Epithelial cell of proximal tubule (primary cell): ENCODE measurements around the gene DYNLRB2. TPM values are rescaled to one million over a fixed set of nuclear protein-coding genes. Genes with fewer than 3 reads are reported as not detected.

Experiments used
- DNase-seq: peaks from one replicate; pipeline ENCODE4 v3.0.0-alpha.2; 2011; ENCODE audit warnings: low read depth
- H3K4me3 ChIP-seq: 2 replicates; pipeline ENCODE4 v1.5.1; 2011; ENCODE audit warnings: low read depth, mild to moderate bottlenecking, low read length
- total RNA-seq: library from RNA; depleted of rRNA; stranded (reverse); fragments of >200 nt; gene quantifications from 2 replicates; pipeline ENCODE4 v1.2.3, GENCODE V29; 2015
- TF ChIP-seq, protein P1 (sequence below): conservative IDR thresholded peaks from 2 replicates; pipeline ENCODE4 v1.5.1; 2012; ENCODE audit warnings: low read depth, mild to moderate bottlenecking, low read length

DYNLRB2 gene
- total RNA-seq, 1 donor from 2014 or later = not detected

DNA sequence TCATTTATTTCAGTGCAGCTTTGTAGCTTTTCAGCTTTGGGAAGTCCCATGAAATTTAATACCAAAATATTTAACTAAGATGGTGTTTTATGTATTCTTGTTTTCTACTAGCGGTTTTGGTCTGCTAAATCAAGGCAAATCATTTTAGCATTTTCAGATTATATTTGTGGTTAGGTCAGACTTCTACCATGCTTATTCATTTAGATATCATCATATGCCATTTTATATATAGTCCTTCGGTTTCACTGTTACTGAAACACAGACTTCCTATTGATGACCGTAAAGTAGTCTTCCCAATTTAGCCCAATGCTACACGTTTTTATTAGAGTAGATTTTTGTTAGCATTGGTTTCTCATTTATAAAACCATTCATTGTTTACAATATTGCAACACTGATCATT is 5.5 kb downstream of the DYNLRB2 start:
- TF ChIP-seq, protein P1, sequence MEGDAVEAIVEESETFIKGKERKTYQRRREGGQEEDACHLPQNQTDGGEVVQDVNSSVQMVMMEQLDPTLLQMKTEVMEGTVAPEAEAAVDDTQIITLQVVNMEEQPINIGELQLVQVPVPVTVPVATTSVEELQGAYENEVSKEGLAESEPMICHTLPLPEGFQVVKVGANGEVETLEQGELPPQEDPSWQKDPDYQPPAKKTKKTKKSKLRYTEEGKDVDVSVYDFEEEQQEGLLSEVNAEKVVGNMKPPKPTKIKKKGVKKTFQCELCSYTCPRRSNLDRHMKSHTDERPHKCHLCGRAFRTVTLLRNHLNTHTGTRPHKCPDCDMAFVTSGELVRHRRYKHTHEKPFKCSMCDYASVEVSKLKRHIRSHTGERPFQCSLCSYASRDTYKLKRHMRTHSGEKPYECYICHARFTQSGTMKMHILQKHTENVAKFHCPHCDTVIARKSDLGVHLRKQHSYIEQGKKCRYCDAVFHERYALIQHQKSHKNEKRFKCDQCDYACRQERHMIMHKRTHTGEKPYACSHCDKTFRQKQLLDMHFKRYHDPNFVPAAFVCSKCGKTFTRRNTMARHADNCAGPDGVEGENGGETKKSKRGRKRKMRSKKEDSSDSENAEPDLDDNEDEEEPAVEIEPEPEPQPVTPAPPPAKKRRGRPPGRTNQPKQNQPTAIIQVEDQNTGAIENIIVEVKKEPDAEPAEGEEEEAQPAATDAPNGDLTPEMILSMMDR = no peak
- no peak overlapping the region for H3K4me3 ChIP-seq
- no peak for DNase-seq

DNA sequence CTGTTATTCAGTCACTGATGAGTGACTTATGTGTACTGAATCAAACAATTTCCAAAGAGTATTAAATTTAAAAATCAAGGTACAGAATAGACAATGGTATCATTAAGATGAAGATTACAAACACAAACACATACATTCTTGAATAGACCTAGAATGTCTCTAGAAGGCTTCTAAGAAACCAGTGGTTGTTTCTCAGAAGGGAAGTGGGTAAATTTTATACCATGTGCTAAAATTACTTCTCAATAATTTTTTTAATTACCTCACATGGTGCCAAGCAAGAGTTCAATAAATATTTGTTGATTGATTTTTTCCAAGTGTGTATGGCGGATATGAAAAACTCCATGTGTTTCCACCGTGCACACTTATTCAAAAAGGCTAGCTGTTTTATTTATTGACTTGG is 6.4 kb downstream of the DYNLRB2 start:
- no peak overlapping the region for H3K4me3 ChIP-seq

DNA sequence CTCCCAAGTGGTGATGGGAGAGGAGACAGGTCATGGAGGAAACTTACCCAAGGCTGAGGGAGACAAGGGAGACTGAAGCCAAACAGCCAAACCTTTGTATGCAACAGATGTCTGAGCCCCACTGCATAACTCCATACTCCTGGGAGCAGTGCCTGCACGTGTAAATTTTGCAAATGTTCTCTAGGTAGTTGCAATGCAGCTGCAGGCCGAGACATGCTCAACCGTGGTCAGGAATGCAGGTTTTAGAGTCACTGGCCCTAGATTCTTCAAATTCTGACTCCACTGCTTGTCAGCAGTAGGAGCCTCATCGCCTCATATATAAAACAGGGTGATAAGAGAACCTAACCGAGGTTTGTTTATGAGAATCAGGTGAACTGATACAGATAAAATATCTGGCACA is 11.5 kb downstream of the DYNLRB2 start:
- DNase-seq = no peak
- TF ChIP-seq, protein P1 = no peak
- no peak overlapping the region for H3K4me3 ChIP-seq

More for the DNA sequence above, 6.4 kb downstream of the DYNLRB2 start:
- TF ChIP-seq, protein P1 = no peak
- DNase-seq = no peak

DNA sequence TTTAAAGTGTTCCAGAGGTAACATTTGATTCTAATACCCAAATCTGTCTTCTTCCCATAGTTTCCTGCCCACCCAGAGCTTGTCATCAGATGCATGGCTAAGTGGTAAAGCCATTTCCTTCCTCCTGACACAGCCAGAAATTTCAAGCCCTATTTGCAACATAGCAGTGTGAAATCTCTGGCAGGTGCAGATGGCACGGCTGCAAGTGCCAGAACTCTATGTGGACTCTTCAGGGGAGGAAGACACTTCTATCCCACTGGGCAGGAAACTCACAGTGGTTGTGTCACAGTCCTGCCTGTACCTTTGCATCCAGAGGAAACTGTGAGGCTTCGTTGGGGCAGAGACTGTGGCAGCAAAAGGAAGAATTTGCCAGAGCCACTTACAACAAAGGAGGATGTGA is 13.2 kb downstream of the DYNLRB2 start:
- DNase-seq = no peak
- H3K4me3 ChIP-seq = no peak overlapping the region
- TF ChIP-seq, protein P1 = no peak

DNA sequence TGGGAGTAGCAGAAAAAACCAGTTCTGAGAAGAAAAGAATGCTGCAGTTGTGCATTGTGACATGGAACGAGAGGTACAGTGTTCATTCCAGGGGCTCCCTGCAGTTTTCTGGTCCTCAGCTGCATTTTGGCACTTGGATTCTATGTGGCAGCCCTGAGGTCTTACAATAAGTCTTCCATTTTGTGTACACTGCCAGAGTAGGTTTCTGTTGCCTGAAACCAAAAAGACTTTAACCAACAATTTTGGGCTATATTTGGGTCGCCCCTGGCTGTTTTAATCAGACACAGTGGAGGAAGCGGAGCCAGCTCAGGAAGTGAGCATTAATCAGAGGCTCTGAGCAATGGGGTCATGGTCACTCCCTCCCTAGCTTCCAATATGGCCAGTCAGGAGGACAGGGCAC is 15.7 kb downstream of the DYNLRB2 start:
- TF ChIP-seq, protein P1 = no peak
- no peak for DNase-seq
- H3K4me3 ChIP-seq = no peak overlapping the region

DNA sequence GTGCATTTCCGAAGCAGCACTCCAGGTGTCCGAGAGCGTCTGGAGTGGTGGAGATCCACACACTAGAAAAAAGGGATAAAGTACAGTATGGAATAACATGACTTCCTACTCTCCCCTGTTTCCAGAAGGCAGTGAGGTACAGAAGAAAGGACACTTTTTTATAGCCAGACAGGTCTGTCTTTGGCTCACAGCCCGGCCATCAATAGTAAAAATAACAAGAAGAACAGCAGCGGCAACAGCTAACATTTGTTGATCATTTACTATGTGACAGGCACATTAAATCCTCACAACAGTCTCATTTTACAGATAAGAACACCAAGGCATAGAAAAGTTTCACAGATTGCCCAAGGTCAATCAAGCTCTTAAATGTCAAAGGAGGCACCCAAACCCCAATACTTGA is 16.2 kb downstream of the DYNLRB2 start:
- TF ChIP-seq, protein P1 = no peak

DNA sequence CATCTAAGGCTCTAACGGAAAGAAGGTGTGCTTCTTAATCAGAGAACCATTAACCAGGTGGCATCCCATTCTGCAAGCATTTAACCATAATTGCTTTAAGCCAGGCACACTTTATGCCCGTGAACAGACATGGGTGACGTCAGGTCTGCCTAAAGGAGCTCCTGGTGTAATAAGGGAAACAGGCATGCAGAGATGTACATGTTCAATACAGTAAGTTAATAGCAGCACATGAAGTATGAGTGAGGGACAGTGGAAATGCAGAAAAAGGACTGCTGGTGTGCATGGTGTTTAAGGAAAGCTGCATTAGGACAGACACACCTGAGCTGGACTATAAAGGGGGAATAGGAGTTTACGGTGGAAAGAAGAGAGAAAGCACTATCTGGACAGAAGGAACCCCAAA is 18.6 kb downstream of the DYNLRB2 start:
- H3K4me3 ChIP-seq = no peak overlapping the region
- TF ChIP-seq, protein P1 = no peak
- no peak for DNase-seq

More for the DNA sequence above, 16.2 kb downstream of the DYNLRB2 start:
- no peak for DNase-seq
- no peak overlapping the region for H3K4me3 ChIP-seq
